Endodermal cell (in vitro differentiated cells): Measurements from ENCODE around the gene DNAJB14. TPM values are rescaled to one million over a fixed set of nuclear protein-coding genes. Genes with fewer than 3 reads are reported as not detected.

Experiments used
- DNase-seq: peaks from one replicate; pipeline ENCODE4 v3.0.0-alpha.2; 2017
- H3K27ac ChIP-seq: 2 replicates; pipeline ENCODE4 v1.5.1; 2013; ENCODE audit warnings: mild to moderate bottlenecking, low read depth, low read length, moderate library complexity
- H3K27me3 ChIP-seq: 2 replicates; pipeline ENCODE4 v1.6.1; 2013; ENCODE audit warnings: mild to moderate bottlenecking, low read length, moderate library complexity; ENCODE audit not compliant: insufficient read depth, control insufficient read depth, poor library complexity, severe bottlenecking
- H3K36me3 ChIP-seq: 2 replicates; pipeline ENCODE4 v1.7.0; 2013; ENCODE audit warnings: mild to moderate bottlenecking, low read length, moderate library complexity; ENCODE audit not compliant: control insufficient read depth, insufficient read depth
- H3K4me1 ChIP-seq: one replicate; pipeline ENCODE4 v1.7.0; 2013; ENCODE audit warnings: low read length; ENCODE audit not compliant: control insufficient read depth, insufficient read depth
- H3K4me3 ChIP-seq: 2 replicates; pipeline ENCODE4 v1.5.1; 2013; ENCODE audit warnings: mild to moderate bottlenecking, low read length, moderate library complexity
- H3K9ac ChIP-seq: 2 replicates; pipeline ENCODE4 v1.6.1; 2013; ENCODE audit warnings: mild to moderate bottlenecking, low read length, moderate library complexity; ENCODE audit not compliant: poor library complexity, severe bottlenecking; ENCODE audit errors: extremely low read depth
- H3K9me3 ChIP-seq: 2 replicates; pipeline ENCODE4 v1.6.1; 2013; ENCODE audit warnings: mild to moderate bottlenecking, low read length, moderate library complexity; ENCODE audit not compliant: control insufficient read depth
- H3K27ac Mint-ChIP-seq: 2 replicates; pipeline ENCODE4 v1.8.0; 2020; ENCODE audit warnings: mixed read lengths
- H3K27me3 Mint-ChIP-seq: 2 replicates; pipeline ENCODE4 v1.8.0; 2021; ENCODE audit warnings: mild to moderate bottlenecking, mixed read lengths; ENCODE audit not compliant: insufficient read depth
- H3K36me3 Mint-ChIP-seq: 2 replicates; pipeline ENCODE4 v1.8.0; 2020; ENCODE audit warnings: low read depth, mixed read lengths
- H3K4me1 Mint-ChIP-seq: 2 replicates; pipeline ENCODE4 v1.8.0; 2020; ENCODE audit warnings: mixed read lengths
- H3K4me3 Mint-ChIP-seq: 2 replicates; pipeline ENCODE4 v1.8.0; 2020; ENCODE audit warnings: mild to moderate bottlenecking, moderate library complexity, mixed read lengths
- H3K9me3 Mint-ChIP-seq: 2 replicates; pipeline ENCODE4 v1.8.0; 2020; ENCODE audit warnings: mild to moderate bottlenecking, mixed read lengths
- CTCF ChIP-seq: fragments of 200-600 bp; sonication (generic); conservative IDR thresholded peaks from 2 replicates; pipeline ENCODE4 v1.5.0; 2021; ENCODE audit warnings: antibody characterized with exemption, mild to moderate bottlenecking
- WGBS, 2 experiments: methylation state at CpG; one replicate each; pipeline versions ENCODE4 v1.1.5 to v1.1.7; 2013; ENCODE audit warnings: missing lambda C conversion rate in 2 of 2, mixed read lengths in 1 of 2; ENCODE audit not compliant: insufficient coverage in 1 of 2, insufficient read length in 1 of 2; 5-methylcytosine and 5-hydroxymethylcytosine counted together
- total RNA-seq, 2 donors: library from RNA; stranded (reverse); fragmentation: NEBNext Ultra II Directional in 1 of 2; extraction: Animal tissue kit (Norgen Biotek cat#: 25700) in 1 of 2; gene quantifications; 2 replicates in 1 of 2; 3 replicates in 1 of 2; pipeline ENCODE4 v1.2.1, GENCODE V29; 2021

The DNAJB14 gene
- total RNA-seq, 2 donors from 2014 or later, result 50.3 to 62.5 TPM

- H3K9ac ChIP-seq, result no peak overlapping the region
- no peak overlapping the region for H3K4me3 ChIP-seq
- no peak overlapping the region for H3K27ac Mint-ChIP-seq
- no peaks in the 10 kb centered on the region for H3K36me3 ChIP-seq
- H3K27me3 ChIP-seq, result no peaks in the 10 kb centered on the region
- DNase-seq, result no peak
- H3K4me1 Mint-ChIP-seq, result no peaks in the 10 kb centered on the region
- H3K9me3 ChIP-seq, result no peaks in the 10 kb centered on the region
- no peak overlapping the region for H3K4me3 Mint-ChIP-seq
- H3K36me3 Mint-ChIP-seq, result no peaks in the 10 kb centered on the region
- H3K9me3 Mint-ChIP-seq, result no peaks in the 10 kb centered on the region
- H3K4me1 ChIP-seq, result no peaks in the 10 kb centered on the region
- TF ChIP-seq CTCF, result no peak
- 100% methylated on average over 1 of the region's 4 CpGs; no CpG with 5 or more reads in 1 of the 2 experiments for WGBS, 2 experiments
- H3K27ac ChIP-seq, result no peak overlapping the region
- H3K27me3 Mint-ChIP-seq, result no peaks in the 10 kb centered on the region
Observed at GRCh38 chr4:99986792-99987191, 40.4 kb upstream of the DNAJB14 start.

- no peaks in the 10 kb centered on the region for H3K4me1 ChIP-seq
- no peak for TF ChIP-seq CTCF
- no peak overlapping the region for H3K27ac Mint-ChIP-seq
Observed at GRCh38 chr4:99983289-99983943, 37.0 kb upstream of the DNAJB14 start.

GRCh38 chr4:99979872-99980271 is 33.5 kb upstream of the DNAJB14 start:
- no peaks in the 10 kb centered on the region for H3K27me3 ChIP-seq
- TF ChIP-seq CTCF, result no peak
- Mint-ChIP-seq H3K4me3 (no peak overlapping the region), H3K36me3 (no peaks in the 10 kb centered on the region), H3K27ac (no peak overlapping the region), H3K27me3 (no peaks in the 10 kb centered on the region), H3K4me1 (no peaks in the 10 kb centered on the region), H3K9me3 (no peaks in the 10 kb centered on the region)
- H3K36me3 ChIP-seq, result no peaks in the 10 kb centered on the region
- H3K9ac ChIP-seq, result no peak overlapping the region
- H3K27ac ChIP-seq, result no peak overlapping the region
- H3K4me3 ChIP-seq, result no peak overlapping the region
- no peaks in the 10 kb centered on the region for H3K4me1 ChIP-seq
- no peaks in the 10 kb centered on the region for H3K9me3 ChIP-seq
- DNase-seq, result no peak

More at GRCh38 chr4:99983289-99983943, 37.0 kb upstream of the DNAJB14 start:
- no peaks in the 10 kb centered on the region for H3K27me3 Mint-ChIP-seq
- no peaks in the 10 kb centered on the region for H3K4me1 Mint-ChIP-seq
- Histone ChIP-seq H3K27me3 (no peaks in the 10 kb centered on the region), H3K36me3 (no peaks in the 10 kb centered on the region), H3K27ac (no peak overlapping the region), H3K4me3 (no peak overlapping the region), H3K9me3 (no peaks in the 10 kb centered on the region), H3K9ac (no peak overlapping the region)
- WGBS, 2 experiments, result 92 to 100% methylated on average over 1 to 4 of the region's 4 CpGs
- no peaks in the 10 kb centered on the region for H3K36me3 Mint-ChIP-seq
- DNase-seq, result no peak
- no peak overlapping the region for H3K4me3 Mint-ChIP-seq
- H3K9me3 Mint-ChIP-seq, result no peaks in the 10 kb centered on the region
